GM19468 (cell line): ENCODE measurements around the gene TET3.

Source experiments
- ATAC-seq: cut with Tn5 transposase; IDR thresholded peaks from one replicate; pipeline ENCODE4 v1.9.1; 2021; ENCODE audit warnings: mild to moderate bottlenecking, moderate library complexity, moderate number of reproducible peaks; ENCODE audit not compliant: unreplicated experiment; ENCODE audit errors: extremely low read depth

TET3 gene

GRCh38 chr2:74027496-74027895 is 42.8 kb downstream of the TET3 start:
- ATAC-seq = no peak

- ATAC-seq = no peak
Observed at GRCh38 chr2:74028290-74028689, 43.6 kb downstream of the TET3 start.

DNA sequence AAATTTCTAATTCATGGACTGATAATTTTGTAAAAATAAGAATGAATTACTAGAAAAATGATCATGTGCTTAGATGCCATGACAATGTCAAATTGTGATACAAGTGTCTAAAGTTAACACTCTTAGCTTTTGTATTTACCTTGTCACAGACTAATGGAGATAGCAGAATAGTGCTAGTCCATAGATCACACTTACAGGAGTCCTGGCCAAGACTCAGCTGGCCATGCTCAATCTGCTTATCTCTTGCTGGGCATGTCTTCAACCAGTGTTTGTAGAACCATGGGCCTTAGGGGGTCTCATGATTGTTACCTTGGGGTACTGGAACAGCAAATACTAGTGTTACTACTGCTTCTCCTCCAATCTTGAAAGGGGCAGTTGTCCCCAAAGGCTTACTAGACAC is 44.0 kb downstream of the TET3 start:
- ATAC-seq = no peak

GRCh38 chr2:74029714-74030397 is 45.1 kb downstream of the TET3 start:
- ATAC-seq = no peak

GRCh38 chr2:74031221-74031620 is 46.5 kb downstream of the TET3 start:
- ATAC-seq = no peak

DNA sequence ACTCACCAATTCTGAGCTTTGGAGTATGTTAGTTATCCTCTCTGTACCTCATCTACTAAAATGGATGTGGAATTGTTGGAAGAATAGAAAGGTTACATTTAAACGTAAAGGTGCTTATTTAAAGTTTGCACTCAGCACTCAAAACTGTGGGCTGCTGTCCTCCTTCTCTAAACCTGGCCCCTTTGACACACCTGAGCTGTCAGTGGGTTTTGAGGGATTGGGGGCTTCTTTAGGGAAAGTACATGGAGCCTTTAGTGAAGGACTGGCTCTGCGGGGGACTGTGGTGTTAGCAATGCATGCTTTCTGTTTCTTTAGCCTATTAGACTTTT is 47.2 kb downstream of the TET3 start:
- ATAC-seq = no peak

- ATAC-seq = no peak
Observed at GRCh38 chr2:74033375-74033774, 48.7 kb downstream of the TET3 start.
